HUES48 (cell line): Measurements from ENCODE around the gene DNM3.
"Not testable (repeated sequence)": the region's sequence is repeated elsewhere in the genome, so short reads cannot be mapped to it uniquely, and the experiment has no call there.

Experiments
- H3K27ac ChIP-seq: one replicate; pipeline ENCODE4 v1.7.0; 2013; ENCODE audit warnings: low read depth, low read length, inconsistent platforms
- H3K27me3 ChIP-seq: 2 replicates; pipeline ENCODE4 v1.6.1; 2013; ENCODE audit warnings: mild to moderate bottlenecking, low read length; ENCODE audit not compliant: control insufficient read depth, insufficient read depth
- H3K36me3 ChIP-seq: 2 replicates; pipeline ENCODE4 v1.6.1; 2013; ENCODE audit warnings: low read length; ENCODE audit not compliant: control insufficient read depth, insufficient read depth
- H3K4me1 ChIP-seq: 2 replicates; pipeline ENCODE4 v1.6.1; 2013; ENCODE audit warnings: mild to moderate bottlenecking, low read length; ENCODE audit not compliant: control insufficient read depth, insufficient read depth
- H3K4me3 ChIP-seq: 2 replicates; pipeline ENCODE4 v1.5.1; 2013; ENCODE audit warnings: mild to moderate bottlenecking, low read depth, low read length
- H3K9ac ChIP-seq: 2 replicates; pipeline ENCODE4 v1.6.1; 2013; ENCODE audit warnings: mild to moderate bottlenecking, low read depth, low read length, moderate library complexity
- H3K9me3 ChIP-seq: 2 replicates; pipeline ENCODE4 v1.6.1; 2013; ENCODE audit warnings: low read length; ENCODE audit not compliant: control insufficient read depth, insufficient read depth

DNM3 gene

DNA sequence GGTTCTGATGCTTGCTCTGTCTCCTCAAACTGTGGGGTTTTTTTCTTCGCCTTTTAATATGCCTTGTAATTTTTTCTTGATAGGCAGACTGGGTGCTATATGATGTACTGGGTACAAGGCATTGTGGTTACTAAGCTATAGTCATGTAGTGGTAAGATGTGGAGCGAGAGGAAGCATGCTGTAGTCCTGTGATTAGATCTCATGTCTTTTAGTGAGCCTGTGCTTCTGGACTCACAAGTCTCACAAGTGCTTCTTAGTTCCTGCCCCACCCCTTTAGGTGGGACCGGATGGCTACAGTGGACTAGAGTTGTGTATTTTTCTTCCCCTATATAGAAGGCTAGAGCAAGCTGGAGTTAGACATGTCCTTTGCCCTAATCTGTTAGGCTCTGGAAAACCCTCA lies 178.7 kb downstream of the DNM3 start:
- no peak overlapping the region for H3K9ac ChIP-seq
- no peaks in the 10 kb centered on the region for H3K27me3 ChIP-seq
- H3K4me3 ChIP-seq = no peak overlapping the region
- H3K9me3 ChIP-seq = no peaks in the 10 kb centered on the region
- no peak overlapping the region for H3K27ac ChIP-seq
- 0 out of 2 replicates have a peak, but pooled peaks cover 7% of the 10 kb centered on the region for H3K4me1 ChIP-seq
- no peaks in the 10 kb centered on the region for H3K36me3 ChIP-seq

- H3K27ac ChIP-seq = peak overlapping the region; percentile 10
- H3K36me3 ChIP-seq = no peaks in the 10 kb centered on the region
Observed at GRCh38 chr1:172024516-172024915, 183.2 kb downstream of the DNM3 start.

DNA sequence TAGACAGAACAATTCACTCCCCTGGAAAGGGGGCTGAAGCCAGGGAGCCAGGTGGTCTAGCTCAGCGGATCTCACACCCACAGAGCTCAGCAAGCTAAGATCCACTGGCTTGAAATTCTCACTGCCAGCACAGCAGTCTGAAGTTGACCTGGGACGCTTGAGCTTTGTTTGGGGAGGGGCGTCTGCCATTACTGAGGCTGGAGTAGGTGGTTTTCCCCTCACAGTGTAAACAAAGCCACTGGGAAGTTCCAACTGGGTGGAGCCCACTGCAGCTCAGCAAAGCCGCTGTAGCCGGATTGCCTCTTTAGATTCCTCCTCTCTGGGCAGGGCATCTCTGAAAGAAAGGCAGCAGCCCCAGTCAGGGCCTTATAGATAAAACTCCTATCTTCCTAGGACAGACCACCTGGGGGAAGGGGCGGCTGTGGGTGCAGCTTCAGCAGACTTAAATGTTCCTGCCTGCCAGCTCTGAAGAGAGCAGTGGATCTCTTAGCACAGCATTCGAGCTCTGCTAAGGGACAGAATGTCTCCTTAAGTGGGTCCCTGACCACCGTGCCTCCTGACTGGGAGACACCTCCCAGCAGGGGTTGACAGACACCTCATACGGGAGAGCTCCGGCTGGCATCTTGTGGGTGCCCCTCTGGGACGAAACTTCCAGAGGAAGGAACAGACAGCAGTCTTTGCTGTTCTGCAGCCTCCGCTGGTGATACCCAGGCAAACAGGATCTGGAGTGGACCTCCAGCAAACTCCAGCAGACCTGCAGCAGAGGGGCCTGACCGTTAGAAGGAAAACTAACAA lies 183.8 kb downstream of the DNM3 start:
- not testable (repeated sequence) for H3K4me1 ChIP-seq

More at GRCh38 chr1:172024516-172024915, 183.2 kb downstream of the DNM3 start:
- Histone ChIP-seq H3K27me3 (no peaks in the 10 kb centered on the region), H3K4me1 (0 out of 2 replicates have a peak, but pooled peaks cover 7% of the 10 kb centered on the region), H3K4me3 (no peak overlapping the region), H3K9me3 (no peaks in the 10 kb centered on the region; the same call in 1 of the 2 replicates), H3K9ac (no peak overlapping the region)

DNA sequence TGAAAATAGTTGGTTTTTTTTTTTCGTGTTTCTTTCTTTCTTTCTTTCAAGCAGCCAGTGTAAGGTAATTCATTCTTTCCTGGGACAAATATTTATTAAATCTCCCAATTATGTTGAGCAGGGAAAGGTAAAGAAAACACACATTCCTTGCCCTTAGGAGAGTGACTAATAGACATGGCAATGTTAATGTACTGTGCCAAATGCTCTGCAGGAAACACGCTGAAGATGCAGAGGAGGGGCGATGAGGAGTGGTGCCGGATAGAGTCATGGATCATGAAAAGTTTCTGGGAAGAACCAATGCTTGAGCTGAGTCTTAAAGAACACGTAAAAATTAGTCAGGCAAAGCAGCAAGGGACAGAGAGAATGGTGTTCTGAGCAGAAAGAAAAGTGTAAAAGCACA lies 199.2 kb downstream of the DNM3 start:
- H3K9me3 ChIP-seq = no peaks in the 10 kb centered on the region
- no peaks in the 10 kb centered on the region for H3K27me3 ChIP-seq
- 0 out of 2 replicates have a peak, but pooled peaks cover 2% of the 10 kb centered on the region for H3K4me1 ChIP-seq
- H3K9ac ChIP-seq = no peak overlapping the region
- H3K4me3 ChIP-seq = no peak overlapping the region
- no peaks in the 10 kb centered on the region for H3K36me3 ChIP-seq
- H3K27ac ChIP-seq = no peak overlapping the region

More for the DNA sequence above, 183.8 kb downstream of the DNM3 start:
- not testable (repeated sequence) for H3K9ac ChIP-seq, H3K27me3 ChIP-seq, H3K9me3 ChIP-seq, H3K4me3 ChIP-seq, H3K36me3 ChIP-seq
- H3K27ac ChIP-seq = peak overlapping the region; percentile 10

- Histone ChIP-seq H3K36me3 (no peaks in the 10 kb centered on the region), H3K9me3 (no peaks in the 10 kb centered on the region), H3K4me1 (0 out of 2 replicates have a peak, but pooled peaks cover 2% of the 10 kb centered on the region), H3K4me3 (no peak overlapping the region), H3K27me3 (no peaks in the 10 kb centered on the region), H3K9ac (no peak overlapping the region), H3K27ac (no peak overlapping the region)
Observed at GRCh38 chr1:172041102-172041501, 199.8 kb downstream of the DNM3 start.

GRCh38 chr1:172041742-172042141 lies 200.4 kb downstream of the DNM3 start:
- Histone ChIP-seq H3K36me3 (no peaks in the 10 kb centered on the region), H3K4me1 (0 out of 2 replicates have a peak, but pooled peaks cover 2% of the 10 kb centered on the region), H3K4me3 (no peak overlapping the region), H3K27me3 (no peaks in the 10 kb centered on the region), H3K9ac (no peak overlapping the region), H3K27ac (no peak overlapping the region), H3K9me3 (no peaks in the 10 kb centered on the region)

DNA sequence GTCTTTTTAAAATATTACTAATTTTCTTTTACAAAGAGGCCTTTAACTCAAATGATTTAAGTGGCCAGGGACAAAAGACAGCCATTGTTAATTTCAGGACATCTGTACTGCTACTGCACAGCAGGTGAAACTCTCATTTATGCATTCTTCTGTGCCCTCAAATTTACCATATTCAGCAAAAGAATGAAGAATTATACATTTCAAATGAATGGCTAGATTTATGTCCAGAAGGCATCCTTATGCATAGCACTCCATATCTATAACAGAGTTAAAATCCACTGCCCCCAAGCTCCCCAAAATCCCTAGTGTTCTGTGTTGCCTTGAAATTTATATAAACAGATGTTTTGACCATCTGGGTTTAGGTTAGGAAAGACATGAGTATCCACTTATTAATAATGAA lies 202.6 kb downstream of the DNM3 start:
- H3K27me3 ChIP-seq = no peaks in the 10 kb centered on the region

GRCh38 chr1:172051898-172052297 lies 210.6 kb downstream of the DNM3 start:
- H3K36me3 ChIP-seq = no peaks in the 10 kb centered on the region
- H3K9me3 ChIP-seq = peaks cover 3% of the 10 kb centered on the region; the same call in 1 of the 2 replicates
- H3K4me3 ChIP-seq = no peak overlapping the region
- H3K27ac ChIP-seq = no peak overlapping the region
- no peaks in the 10 kb centered on the region for H3K27me3 ChIP-seq
- H3K9ac ChIP-seq = no peak overlapping the region
- 0 out of 2 replicates have a peak, but pooled peaks cover 3% of the 10 kb centered on the region for H3K4me1 ChIP-seq

More for the DNA sequence above, 202.6 kb downstream of the DNM3 start:
- 0 out of 2 replicates have a peak, but pooled peaks cover 5% of the 10 kb centered on the region for H3K4me1 ChIP-seq
- H3K9me3 ChIP-seq = no peaks in the 10 kb centered on the region
- H3K27ac ChIP-seq = no peak overlapping the region
- H3K36me3 ChIP-seq = no peaks in the 10 kb centered on the region
- H3K4me3 ChIP-seq = no peak overlapping the region
- no peak overlapping the region for H3K9ac ChIP-seq

GRCh38 chr1:172054172-172054571 lies 212.9 kb downstream of the DNM3 start:
- H3K36me3 ChIP-seq = no peaks in the 10 kb centered on the region
- H3K4me1 ChIP-seq = no peaks in the 10 kb centered on the region
- H3K9me3 ChIP-seq = peaks cover 3% of the 10 kb centered on the region; the same call in 1 of the 2 replicates
- no peaks in the 10 kb centered on the region for H3K27me3 ChIP-seq
- H3K4me3 ChIP-seq = no peak overlapping the region
- H3K27ac ChIP-seq = no peak overlapping the region
- no peak overlapping the region for H3K9ac ChIP-seq

DNA sequence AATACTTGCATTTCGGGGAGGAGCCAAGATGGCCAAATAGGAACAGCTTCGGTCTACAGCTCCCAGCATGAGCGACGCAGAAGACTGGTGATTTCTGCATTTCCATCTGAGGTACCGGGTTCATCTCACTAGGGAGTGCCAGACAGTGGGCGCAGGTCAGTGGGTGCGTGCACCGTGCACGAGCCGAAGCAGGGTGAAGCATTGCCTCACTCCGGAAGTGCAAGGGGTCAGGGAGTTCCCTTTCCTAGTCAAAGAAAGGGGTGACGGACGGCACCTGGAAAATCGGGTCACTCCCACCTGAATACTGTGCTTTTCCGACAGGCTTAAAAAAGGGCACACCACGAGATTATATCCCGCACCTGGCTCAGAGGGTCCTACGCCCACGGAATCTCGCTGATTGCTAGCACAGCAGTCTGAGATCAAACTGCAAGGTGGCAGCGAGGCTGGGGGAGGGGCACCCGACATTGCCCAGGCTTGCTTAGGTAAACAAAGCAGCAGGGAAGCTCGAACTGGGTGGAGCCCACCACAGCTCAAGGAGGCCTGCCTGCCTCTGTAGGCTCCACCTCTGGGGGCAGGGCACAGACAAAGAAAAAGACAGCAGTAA lies 214.6 kb downstream of the DNM3 start:
- H3K4me1 ChIP-seq = not testable (repeated sequence)

GRCh38 chr1:172068334-172068733 lies 227.0 kb downstream of the DNM3 start:
- Histone ChIP-seq H3K4me3 (no peak overlapping the region), H3K36me3 (no peaks in the 10 kb centered on the region), H3K27me3 (no peaks in the 10 kb centered on the region), H3K27ac (no peak overlapping the region), H3K4me1 (no peaks in the 10 kb centered on the region), H3K9me3 (no peaks in the 10 kb centered on the region), H3K9ac (no peak overlapping the region)

More for the DNA sequence above, 214.6 kb downstream of the DNM3 start:
- not testable (repeated sequence) for H3K36me3 ChIP-seq, H3K27me3 ChIP-seq, H3K9me3 ChIP-seq, H3K27ac ChIP-seq, H3K9ac ChIP-seq, H3K4me3 ChIP-seq
